Mucosa of descending colon (tissue), 3 donors: Measurements from ENCODE around the gene CPEB4. TPM values are rescaled to one million over a fixed set of nuclear protein-coding genes. Genes with fewer than 3 reads are reported as not detected.

Source experiments
- ATAC-seq: fragments of 200-7000 bp; cut with Tn5 transposase; one replicate; pipeline ENCODE4 v1.9.1; 2020; ENCODE audit warnings: mild to moderate bottlenecking, moderate library complexity
- DNase-seq, 3 donors: peaks; one replicate each; pipeline ENCODE4 v3.0.0-alpha.2; 2020
- H3K36me3 ChIP-seq: fragments of 200-600 bp; one replicate; pipeline ENCODE4 v1.8.0; 2021; ENCODE audit warnings: low read depth, mild to moderate bottlenecking
- H3K4me1 ChIP-seq: fragments of 200-600 bp; one replicate; pipeline ENCODE4 v1.8.0; 2021; ENCODE audit warnings: low read depth, mild to moderate bottlenecking
- H3K4me3 ChIP-seq: fragments of 200-600 bp; one replicate; pipeline ENCODE4 v1.8.0; 2021; ENCODE audit warnings: mild to moderate bottlenecking
- H3K9me3 ChIP-seq: fragments of 200-600 bp; one replicate; pipeline ENCODE4 v1.8.0; 2021; ENCODE audit warnings: mild to moderate bottlenecking
- intact Hi-C, 2 donors: fragments of 100-400 bp; cut with DNase I in 1 of 2; cut with micrococcal nuclease in 1 of 2; formaldehyde crosslinking; loops; one replicate each; pipeline versions ENCODE4 v1.11.0 to v1.11.1; 2022; cut with DNase I, micrococcal nuclease
- total RNA-seq, 3 donors: library from RNA; stranded (reverse); fragmentation: NEBNext Ultra II Directional in 2 of 3; extraction: Animal tissue kit (Norgen Biotek cat#: 25700) in 2 of 3; gene quantifications; one replicate each; pipeline versions ENCODE4 v1.2.1 to v1.2.4, GENCODE V29; 2021 to 2023
- TF ChIP-seq, protein P1 (sequence below): fragments of 200-600 bp; IDR thresholded peaks from one replicate; pipeline ENCODE4 v1.8.0; 2022; ENCODE audit warnings: antibody characterized with exemption, mild to moderate bottlenecking
- donor health status: DM: no; HTN: no; CAD: no; lungs with moderate emphysema.
- donor health status: DM: no; HTN: no; CAD: no.
- donor health status: DM: no; HTN: yes; CAD: no.

CPEB4 gene
- total RNA-seq, 3 donors from 2014 or later: 31.8 to 51.3 (median 32.1) TPM

DNA sequence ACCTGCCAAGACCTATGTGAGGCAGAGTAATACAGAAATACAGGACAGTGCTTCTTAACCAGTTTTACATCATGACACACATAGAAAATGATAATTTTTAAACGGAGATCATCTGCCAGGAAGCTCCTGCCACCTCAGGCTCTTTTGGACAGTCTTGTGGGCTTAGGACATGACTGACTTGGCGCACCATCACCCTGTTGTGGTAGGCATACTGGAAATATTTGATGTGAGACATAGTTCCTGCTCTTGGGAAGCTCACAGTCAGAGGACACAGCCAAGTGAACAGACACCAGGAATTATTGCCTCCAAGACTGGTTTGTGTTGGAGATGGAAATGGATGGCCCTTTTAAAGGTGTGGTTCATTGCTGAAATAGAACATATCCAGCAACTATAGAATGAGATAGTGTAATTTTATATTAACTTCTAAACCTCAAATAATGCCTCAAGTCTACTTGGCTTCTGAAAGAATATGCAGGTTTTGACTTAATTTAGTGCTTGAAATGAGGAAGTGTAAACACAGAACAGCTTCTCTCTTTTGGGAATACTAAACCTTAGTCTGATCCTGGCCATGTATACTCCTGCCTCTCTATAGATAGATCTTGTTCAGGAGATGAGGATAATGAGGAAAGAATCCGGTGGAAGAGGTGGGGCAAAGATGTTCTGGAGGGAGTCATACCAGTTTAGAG lies 19.7 kb downstream of the CPEB4 start:
- H3K9me3 ChIP-seq: no peaks in the 10 kb centered on the region
- H3K4me1 ChIP-seq: no peaks in the 10 kb centered on the region
- no peak for DNase-seq
- no peak overlapping the region for H3K4me3 ChIP-seq
- TF ChIP-seq, protein P1, sequence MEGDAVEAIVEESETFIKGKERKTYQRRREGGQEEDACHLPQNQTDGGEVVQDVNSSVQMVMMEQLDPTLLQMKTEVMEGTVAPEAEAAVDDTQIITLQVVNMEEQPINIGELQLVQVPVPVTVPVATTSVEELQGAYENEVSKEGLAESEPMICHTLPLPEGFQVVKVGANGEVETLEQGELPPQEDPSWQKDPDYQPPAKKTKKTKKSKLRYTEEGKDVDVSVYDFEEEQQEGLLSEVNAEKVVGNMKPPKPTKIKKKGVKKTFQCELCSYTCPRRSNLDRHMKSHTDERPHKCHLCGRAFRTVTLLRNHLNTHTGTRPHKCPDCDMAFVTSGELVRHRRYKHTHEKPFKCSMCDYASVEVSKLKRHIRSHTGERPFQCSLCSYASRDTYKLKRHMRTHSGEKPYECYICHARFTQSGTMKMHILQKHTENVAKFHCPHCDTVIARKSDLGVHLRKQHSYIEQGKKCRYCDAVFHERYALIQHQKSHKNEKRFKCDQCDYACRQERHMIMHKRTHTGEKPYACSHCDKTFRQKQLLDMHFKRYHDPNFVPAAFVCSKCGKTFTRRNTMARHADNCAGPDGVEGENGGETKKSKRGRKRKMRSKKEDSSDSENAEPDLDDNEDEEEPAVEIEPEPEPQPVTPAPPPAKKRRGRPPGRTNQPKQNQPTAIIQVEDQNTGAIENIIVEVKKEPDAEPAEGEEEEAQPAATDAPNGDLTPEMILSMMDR: no peak
- H3K36me3 ChIP-seq: no peaks in the 10 kb centered on the region
- intact Hi-C loops: no loop called here
- ATAC-seq: no peak

DNA sequence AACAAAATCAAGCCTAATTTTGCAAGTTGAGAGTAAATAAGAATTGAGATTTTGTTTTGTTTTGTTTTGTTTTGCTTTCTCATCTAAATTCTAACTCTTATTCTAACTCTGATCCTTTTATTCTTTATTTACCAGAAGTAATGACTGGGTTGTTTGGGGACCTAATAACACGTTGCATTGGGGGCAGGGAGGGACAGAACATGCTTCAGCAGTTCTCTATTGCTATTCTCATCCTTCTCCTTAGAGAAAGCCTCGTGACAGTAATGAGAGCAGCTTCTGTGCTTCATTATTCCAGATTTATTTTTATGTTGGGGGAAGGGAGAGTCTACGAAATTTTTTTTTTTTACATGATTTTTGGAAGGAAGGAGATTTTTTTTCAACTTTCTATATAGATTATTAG lies 21.1 kb downstream of the CPEB4 start:
- Histone ChIP-seq H3K4me3 (no peak overlapping the region), H3K9me3 (no peaks in the 10 kb centered on the region), H3K36me3 (no peaks in the 10 kb centered on the region), H3K4me1 (no peaks in the 10 kb centered on the region)
- DNase-seq (peak in 1 of 3 donors; percentile 41), ATAC-seq (no peak)
- TF ChIP-seq, protein P1: no peak
- intact Hi-C loops: no loop called here

DNA sequence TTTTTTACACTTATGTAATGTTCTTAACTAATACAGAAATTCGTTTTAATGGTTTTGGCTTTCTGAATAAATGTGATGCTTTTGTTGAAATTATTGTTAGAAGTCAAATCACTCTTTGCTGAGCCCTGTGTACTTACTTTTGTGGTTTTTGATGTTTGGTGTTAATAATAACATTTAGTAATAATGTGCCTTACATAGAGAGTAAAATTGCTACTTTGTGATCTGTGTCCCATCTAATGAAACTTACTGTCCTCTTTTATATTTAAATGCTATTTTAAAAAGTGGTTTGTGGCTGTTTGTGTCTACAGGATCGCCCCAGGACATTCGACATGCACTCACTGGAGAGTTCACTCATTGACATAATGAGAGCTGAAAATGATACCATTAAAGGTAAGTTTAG lies 22.1 kb downstream of the CPEB4 start:
- TF ChIP-seq, protein P1: no peak
- no peak overlapping the region for H3K4me3 ChIP-seq
- no peaks in the 10 kb centered on the region for H3K4me1 ChIP-seq
- no peaks in the 10 kb centered on the region for H3K9me3 ChIP-seq
- intact Hi-C loops: no loop called here
- H3K36me3 ChIP-seq: no peaks in the 10 kb centered on the region
- ATAC-seq (no peak), DNase-seq (no peak)

DNA sequence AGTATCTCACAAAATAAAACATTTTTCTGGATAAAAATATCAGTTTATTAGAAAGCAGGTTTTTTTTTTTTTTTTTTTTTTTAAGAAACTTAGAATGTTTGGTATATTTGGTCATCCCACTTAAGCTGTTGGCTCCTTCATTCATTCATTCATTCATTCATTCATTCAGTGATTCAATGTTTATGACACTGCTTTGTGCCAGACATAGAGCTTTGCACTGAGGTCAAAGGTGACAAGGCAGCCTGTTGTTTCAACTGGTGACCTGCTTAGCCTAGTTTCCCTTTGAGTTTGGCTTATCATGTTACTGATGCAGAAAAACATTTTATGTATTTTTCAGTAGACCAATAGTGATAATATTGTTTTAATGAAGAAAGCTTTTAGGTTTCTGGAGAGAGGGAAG lies 23.5 kb downstream of the CPEB4 start:
- intact Hi-C loops: no loop called here
- no peak overlapping the region for H3K4me3 ChIP-seq
- DNase-seq (no peak), ATAC-seq (no peak)
- no peaks in the 10 kb centered on the region for H3K9me3 ChIP-seq
- no peaks in the 10 kb centered on the region for H3K4me1 ChIP-seq
- no peaks in the 10 kb centered on the region for H3K36me3 ChIP-seq
- TF ChIP-seq, protein P1: no peak

DNA sequence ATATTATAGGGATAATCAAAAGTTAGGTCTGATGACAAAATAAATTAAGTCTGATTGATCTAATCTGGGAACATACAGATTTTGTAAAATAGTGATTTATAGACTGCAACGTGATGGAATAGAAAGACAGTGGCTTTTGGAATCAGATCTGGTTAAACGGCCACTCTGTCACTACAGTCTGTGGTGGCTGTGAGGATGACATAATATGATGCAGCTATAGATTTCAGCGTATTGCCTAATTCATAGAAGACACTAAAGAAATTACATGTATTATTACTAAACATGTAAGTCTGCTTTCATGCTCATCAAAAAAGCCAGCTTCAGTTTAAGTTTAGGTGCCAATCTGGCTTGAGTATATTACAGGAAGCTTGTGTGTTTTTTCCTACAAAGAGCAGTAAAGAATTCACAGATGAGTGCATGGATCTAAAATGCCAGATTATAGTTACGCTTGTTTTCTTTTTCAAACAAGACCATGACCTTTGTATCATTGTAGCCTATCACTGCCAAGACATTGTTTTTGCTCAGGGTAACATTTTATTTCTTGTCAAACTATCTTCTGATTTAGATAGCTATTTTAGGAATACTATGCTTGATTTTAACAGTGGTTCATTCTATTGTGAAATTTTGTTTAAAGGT lies 25.7 kb downstream of the CPEB4 start:
- H3K4me1 ChIP-seq: peaks cover 3% of the 10 kb centered on the region
- DNase-seq: no peak
- intact Hi-C loops: no loop called here

More for the DNA sequence above, 25.7 kb downstream of the CPEB4 start:
- H3K4me3 ChIP-seq: no peak overlapping the region
- no peaks in the 10 kb centered on the region for H3K9me3 ChIP-seq
- H3K36me3 ChIP-seq: no peaks in the 10 kb centered on the region
- TF ChIP-seq, protein P1: no peak
- no peak for ATAC-seq
